BJ (cell line): ENCODE results near the gene DISP3. TPM values are rescaled to one million over a fixed set of nuclear protein-coding genes. Genes with fewer than 3 reads are reported as not detected.

Experiments used
- CTCF ChIA-PET: fragments of 350-600 bp; formaldehyde crosslinking; extraction: SDS; loops from one replicate; lab custom pipeline; 2021; ENCODE audit warnings: antibody characterized with exemption, inconsistent platforms; lab: Yijun Ruan, JAX
- POLR2A ChIA-PET: fragments of 300-600 bp; sonication (Branson Sonifier 250); formaldehyde crosslinking; extraction: SDS; loops from one replicate; lab custom pipeline; 2021; ENCODE audit warnings: antibody characterized with exemption; lab: Charles Lee
- DNase-seq: peaks from one replicate; pipeline ENCODE4 v3.0.0-alpha.2; 2011; ENCODE audit warnings: low read depth
- H3K27me3 ChIP-seq: 2 replicates; pipeline ENCODE4 v1.6.0; 2011; ENCODE audit warnings: low read length; ENCODE audit not compliant: control insufficient read depth, insufficient read depth
- H3K36me3 ChIP-seq: 2 replicates; pipeline ENCODE4 v1.5.1; 2011; ENCODE audit warnings: low read length; ENCODE audit not compliant: control insufficient read depth, insufficient read depth
- H3K4me3 ChIP-seq: 2 replicates; pipeline ENCODE4 v1.5.1; 2011; ENCODE audit warnings: low read depth, mild to moderate bottlenecking, control low read depth, low read length
- polyA plus RNA-seq: library from polyadenylated mRNA; depleted of rRNA; stranded (reverse); fragments of >200 nt; gene quantifications from 2 replicates; pipeline ENCODE4 v1.2.3, GENCODE V29; 2011
- TF ChIP-seq, protein P1 (sequence below): IDR thresholded peaks from 2 replicates; pipeline ENCODE4 v1.5.1; 2011; ENCODE audit warnings: low read depth, mild to moderate bottlenecking, control low read depth, inconsistent platforms, low read length, moderate library complexity; ENCODE audit not compliant: insufficient read depth

DISP3 gene
- polyA plus RNA-seq, 1 experiment = 0.02 TPM

DNA sequence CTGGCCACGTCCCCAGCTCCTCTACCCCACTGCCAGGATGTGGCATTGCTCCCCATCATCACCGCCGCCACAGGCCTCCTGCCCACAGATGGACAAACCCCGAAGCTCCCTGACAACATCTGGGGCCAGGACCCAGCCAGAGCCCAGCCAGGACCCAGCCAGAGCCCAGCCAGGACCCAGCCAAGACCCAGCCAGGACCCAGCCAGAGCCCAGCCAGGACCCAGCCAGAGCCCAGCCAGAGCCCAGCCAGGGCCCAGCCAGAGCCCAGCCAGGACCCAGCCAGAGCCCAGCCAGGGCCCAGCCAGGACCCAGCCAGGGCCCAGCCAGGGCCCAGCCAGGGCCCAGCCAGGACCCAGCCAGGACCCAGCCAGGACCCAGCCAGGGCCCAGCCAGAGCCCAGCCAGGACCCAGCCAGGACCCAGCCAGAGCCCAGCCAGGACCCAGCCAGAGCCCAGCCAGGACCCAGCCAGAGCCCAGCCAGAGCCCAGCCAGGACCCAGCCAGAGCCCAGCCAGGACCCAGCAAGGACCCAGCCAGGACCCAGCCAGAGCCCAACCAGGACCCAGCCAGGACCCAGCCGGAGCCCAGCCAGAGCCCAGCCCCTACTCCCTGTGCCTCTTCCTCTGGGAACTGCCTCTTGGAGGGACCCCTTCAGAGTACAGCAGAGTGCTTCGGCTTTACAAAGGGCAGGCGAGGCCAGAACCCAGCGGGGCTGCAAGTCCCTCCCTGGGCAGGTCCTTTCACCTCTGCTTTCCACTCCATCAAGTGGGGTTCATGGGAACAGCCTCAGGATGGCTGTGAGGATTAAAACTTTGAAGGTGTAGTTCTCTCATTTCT lies 43.7 kb downstream of the DISP3 start:
- no peaks in the 10 kb centered on the region for H3K36me3 ChIP-seq
- TF ChIP-seq, protein P1, sequence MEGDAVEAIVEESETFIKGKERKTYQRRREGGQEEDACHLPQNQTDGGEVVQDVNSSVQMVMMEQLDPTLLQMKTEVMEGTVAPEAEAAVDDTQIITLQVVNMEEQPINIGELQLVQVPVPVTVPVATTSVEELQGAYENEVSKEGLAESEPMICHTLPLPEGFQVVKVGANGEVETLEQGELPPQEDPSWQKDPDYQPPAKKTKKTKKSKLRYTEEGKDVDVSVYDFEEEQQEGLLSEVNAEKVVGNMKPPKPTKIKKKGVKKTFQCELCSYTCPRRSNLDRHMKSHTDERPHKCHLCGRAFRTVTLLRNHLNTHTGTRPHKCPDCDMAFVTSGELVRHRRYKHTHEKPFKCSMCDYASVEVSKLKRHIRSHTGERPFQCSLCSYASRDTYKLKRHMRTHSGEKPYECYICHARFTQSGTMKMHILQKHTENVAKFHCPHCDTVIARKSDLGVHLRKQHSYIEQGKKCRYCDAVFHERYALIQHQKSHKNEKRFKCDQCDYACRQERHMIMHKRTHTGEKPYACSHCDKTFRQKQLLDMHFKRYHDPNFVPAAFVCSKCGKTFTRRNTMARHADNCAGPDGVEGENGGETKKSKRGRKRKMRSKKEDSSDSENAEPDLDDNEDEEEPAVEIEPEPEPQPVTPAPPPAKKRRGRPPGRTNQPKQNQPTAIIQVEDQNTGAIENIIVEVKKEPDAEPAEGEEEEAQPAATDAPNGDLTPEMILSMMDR = no peak
- CTCF ChIA-PET = no interaction called here
- H3K27me3 ChIP-seq = no peaks in the 10 kb centered on the region
- H3K4me3 ChIP-seq = no peak overlapping the region
- no peak for DNase-seq
- POLR2A ChIA-PET = no interaction called here

GRCh38 chr1:11523261-11523660 lies 44.3 kb downstream of the DISP3 start:
- TF ChIP-seq, protein P1 = no peak
- H3K4me3 ChIP-seq = no peak overlapping the region
- POLR2A ChIA-PET = no interaction called here
- no peak for DNase-seq
- no peaks in the 10 kb centered on the region for H3K36me3 ChIP-seq
- H3K27me3 ChIP-seq = no peaks in the 10 kb centered on the region
- CTCF ChIA-PET = no interaction called here

GRCh38 chr1:11523746-11524464 lies 45.0 kb downstream of the DISP3 start:
- no peak overlapping the region for H3K4me3 ChIP-seq
- H3K27me3 ChIP-seq = no peaks in the 10 kb centered on the region
- CTCF ChIA-PET = no interaction called here
- TF ChIP-seq, protein P1 = no peak
- H3K36me3 ChIP-seq = no peaks in the 10 kb centered on the region
- DNase-seq = no peak
- POLR2A ChIA-PET = no interaction called here

DNA sequence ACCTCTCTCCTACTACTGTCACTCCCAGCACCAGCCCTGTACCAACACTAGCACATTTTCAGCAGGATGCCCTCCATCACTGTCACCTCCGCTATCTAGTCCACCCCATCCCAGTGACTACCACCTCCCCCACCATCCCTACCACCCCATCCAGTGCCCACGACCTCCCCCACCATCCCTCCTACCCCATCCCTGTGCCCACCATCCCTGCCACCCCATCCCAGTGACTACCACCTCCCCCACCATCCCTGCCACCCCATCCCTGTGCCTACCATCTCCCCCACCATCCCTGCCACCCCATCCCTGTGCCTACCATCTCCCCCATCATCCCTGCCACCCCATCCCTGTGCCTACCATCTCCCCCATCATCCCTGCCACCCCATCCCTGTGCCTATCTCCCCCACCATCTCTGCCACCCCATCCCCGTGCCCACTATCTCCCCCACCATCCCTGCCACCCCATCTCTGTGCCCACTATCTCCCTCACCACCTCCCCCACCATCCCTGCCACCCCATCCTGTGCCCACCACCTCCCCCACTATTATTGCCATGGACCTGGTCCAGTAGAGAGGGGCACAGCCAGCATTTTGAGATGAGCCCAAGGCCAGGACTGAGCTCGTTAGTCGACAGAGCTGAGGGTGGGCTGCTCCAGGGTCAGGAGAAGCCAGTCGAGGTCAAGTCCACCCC lies 45.7 kb downstream of the DISP3 start:
- no peak for DNase-seq
- ChIA-PET CTCF (no interaction called here), POLR2A (no interaction called here)
- Histone ChIP-seq H3K27me3 (no peaks in the 10 kb centered on the region), H3K36me3 (no peaks in the 10 kb centered on the region), H3K4me3 (no peak overlapping the region)
- TF ChIP-seq, protein P1 = no peak

- TF ChIP-seq, protein P1 = no peak
- CTCF ChIA-PET = no interaction called here
- no peaks in the 10 kb centered on the region for H3K36me3 ChIP-seq
- no peaks in the 10 kb centered on the region for H3K27me3 ChIP-seq
- no peak for DNase-seq
- POLR2A ChIA-PET = no interaction called here
- H3K4me3 ChIP-seq = no peak overlapping the region
Observed at GRCh38 chr1:11525151-11525505, 46.2 kb downstream of the DISP3 start.
